ENCODE measurements around the gene LRFN5. TPM values are rescaled to one million over a fixed set of nuclear protein-coding genes. Genes with fewer than 3 reads are reported as not detected.
A peak's percentile ranks its signal among the peaks of the same experiment; 100 is the strongest.
"Not testable (repeated sequence)": the region's sequence is repeated elsewhere in the genome, so short reads cannot be mapped to it uniquely, and the experiment has no call there.

Gene LRFN5
- total RNA-seq, 3 donors from 2014 or later = 1.4 to 5.2 (median 3.2) TPM

DNA sequence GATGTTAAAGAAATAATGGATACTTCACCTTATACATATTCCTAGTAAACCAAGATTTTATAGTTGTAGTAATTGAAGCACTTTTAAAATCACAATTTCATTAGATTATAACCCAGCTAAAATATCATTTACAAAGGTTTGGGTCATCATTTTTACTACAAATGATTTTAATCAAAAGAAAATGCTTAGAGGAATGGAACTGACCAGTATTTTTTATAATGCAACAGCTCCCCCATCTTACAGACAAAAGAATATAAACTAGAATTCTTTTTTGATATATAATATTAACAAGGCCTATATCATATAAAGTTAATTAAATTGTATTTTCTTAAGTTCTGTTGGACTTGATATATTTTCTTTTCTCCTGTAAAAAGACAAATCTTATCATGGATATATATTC lies 20.4 kb upstream of the LRFN5 start:
- Histone ChIP-seq H3K27ac (no peak overlapping the region), H3K4me1 (no peaks in the 10 kb centered on the region), H3K27me3 (no peaks in the 10 kb centered on the region), H3K9me3 (no peaks in the 10 kb centered on the region), H3K36me3 (no peaks in the 10 kb centered on the region), H3K4me3 (no peak overlapping the region)
- no peak for DNase-seq (ENCODE audit: low spot score in 2 of 2)
- TF ChIP-seq POLR2AphosphoS5 (IDR thresholded peaks at IDR 0.05) = no peak
- TF ChIP-seq, protein P1, sequence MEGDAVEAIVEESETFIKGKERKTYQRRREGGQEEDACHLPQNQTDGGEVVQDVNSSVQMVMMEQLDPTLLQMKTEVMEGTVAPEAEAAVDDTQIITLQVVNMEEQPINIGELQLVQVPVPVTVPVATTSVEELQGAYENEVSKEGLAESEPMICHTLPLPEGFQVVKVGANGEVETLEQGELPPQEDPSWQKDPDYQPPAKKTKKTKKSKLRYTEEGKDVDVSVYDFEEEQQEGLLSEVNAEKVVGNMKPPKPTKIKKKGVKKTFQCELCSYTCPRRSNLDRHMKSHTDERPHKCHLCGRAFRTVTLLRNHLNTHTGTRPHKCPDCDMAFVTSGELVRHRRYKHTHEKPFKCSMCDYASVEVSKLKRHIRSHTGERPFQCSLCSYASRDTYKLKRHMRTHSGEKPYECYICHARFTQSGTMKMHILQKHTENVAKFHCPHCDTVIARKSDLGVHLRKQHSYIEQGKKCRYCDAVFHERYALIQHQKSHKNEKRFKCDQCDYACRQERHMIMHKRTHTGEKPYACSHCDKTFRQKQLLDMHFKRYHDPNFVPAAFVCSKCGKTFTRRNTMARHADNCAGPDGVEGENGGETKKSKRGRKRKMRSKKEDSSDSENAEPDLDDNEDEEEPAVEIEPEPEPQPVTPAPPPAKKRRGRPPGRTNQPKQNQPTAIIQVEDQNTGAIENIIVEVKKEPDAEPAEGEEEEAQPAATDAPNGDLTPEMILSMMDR (IDR thresholded peaks at IDR 0.05) = no peak
- no peak for TF ChIP-seq POLR2A (IDR thresholded peaks at IDR 0.05)
- intact Hi-C loops (cut with DNase I; ENCODE audit: low total_unique reads) = no loop called here

DNA sequence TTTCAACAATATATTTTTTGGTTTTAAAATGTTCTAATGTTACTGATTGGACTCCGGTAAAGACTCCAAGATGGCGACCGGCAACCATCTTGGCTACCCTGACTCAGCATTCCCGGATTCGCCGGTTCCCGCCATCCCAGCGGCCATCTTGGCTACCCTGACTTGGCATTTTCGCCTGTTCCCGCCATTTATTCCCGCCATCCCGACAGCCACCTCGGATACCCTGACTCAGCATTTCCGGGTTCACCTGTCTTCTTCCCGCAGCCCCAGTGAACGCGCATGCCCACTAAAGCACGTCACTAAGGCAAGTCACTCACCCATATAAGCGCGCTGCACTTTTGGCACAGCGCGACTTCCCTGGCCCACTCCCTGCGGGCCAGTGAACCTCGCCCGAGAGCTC lies 9.0 kb upstream of the LRFN5 start:
- no peak for DNase-seq (ENCODE audit: low spot score in 2 of 2)
- TF ChIP-seq, protein P1 (IDR thresholded peaks at IDR 0.05) = no peak
- TF ChIP-seq POLR2A (IDR thresholded peaks at IDR 0.05) (no peak), POLR2AphosphoS5 (IDR thresholded peaks at IDR 0.05) (no peak)
- H3K4me1 ChIP-seq = no peaks in the 10 kb centered on the region
- intact Hi-C loops (cut with DNase I; ENCODE audit: low total_unique reads) = no loop called here
- no peak overlapping the region for H3K27ac ChIP-seq
- H3K27me3 ChIP-seq = no peaks in the 10 kb centered on the region
- H3K9me3 ChIP-seq = no peaks in the 10 kb centered on the region
- H3K36me3 ChIP-seq = no peaks in the 10 kb centered on the region
- H3K4me3 ChIP-seq = no peak overlapping the region

DNA sequence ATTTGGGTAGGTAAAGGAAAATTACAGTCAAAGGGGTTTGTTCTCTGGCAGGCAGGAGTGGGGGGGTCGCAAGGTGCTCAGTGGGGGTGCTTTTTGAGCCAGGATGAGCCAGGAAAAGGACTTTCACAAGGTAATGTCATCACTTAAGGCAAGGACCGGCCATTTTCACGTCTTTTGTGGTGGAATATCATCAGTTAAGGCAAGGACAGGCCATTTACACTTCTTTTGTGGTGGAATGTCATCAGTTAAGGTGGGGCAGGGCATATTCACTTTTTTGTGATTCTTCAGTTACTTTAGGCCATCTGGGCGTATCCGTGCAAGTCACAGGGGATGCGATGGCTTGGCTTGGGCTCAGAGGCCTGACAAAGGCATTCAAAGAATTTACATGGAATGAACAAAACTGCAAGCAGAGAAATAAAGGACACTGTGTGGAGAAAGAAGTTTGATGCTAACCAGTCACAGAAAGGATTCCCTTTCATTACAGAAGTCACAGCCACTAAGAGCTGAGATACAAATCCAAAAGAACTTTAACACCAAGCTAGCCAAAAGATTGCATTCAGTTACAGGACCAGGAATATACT lies 6.8 kb upstream of the LRFN5 start:
- H3K4me3 ChIP-seq; H3K4me1 ChIP-seq; intact Hi-C loops (cut with DNase I; ENCODE audit: low total_unique reads); H3K27me3 ChIP-seq; H3K36me3 ChIP-seq; H3K9me3 ChIP-seq; DNase-seq (ENCODE audit: low spot score in 2 of 2): not testable (repeated sequence)
- H3K27ac ChIP-seq = peak overlapping the region in 1 of 2 donors; percentile 12

DNA sequence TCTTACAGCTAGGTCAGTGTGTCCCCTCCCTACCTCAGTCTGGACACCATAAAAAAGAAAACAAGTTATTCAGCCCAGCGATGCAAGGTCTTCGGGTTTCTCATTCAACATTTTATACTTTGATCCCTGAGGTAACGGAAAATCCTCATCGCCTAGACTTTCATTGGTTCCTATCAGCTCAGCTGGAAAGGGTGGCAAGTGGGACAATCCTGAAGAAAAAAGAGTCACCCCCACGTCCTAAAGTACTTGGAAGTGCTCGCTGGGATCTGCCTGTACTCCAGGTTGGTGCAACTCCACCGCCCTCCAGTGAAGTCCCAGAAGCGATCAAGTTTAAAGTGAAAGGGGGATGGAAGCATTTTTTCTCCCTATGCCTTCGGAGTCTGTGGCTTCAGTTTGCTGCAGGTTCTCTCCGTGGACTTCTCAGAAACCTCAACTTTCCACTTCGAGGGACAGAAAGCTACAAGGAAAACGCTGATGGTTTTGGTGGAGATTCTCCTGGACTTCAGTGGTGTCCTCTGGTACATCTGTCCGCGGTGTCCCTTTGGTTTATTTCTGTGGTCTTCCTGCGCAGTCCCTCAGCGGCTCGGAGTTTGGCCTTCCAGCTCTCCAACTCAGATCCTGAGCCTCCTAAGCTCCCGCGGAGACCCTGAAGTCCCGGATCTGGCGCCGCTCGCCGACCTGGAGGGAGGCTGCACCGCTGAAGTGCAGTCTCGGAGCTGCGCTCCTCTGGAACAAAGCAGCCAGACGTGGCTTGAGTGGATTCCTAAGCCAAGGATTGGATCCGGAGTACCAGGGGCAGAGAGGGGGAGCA lies 1.8 kb upstream of the LRFN5 start:
- Histone ChIP-seq H3K9me3 (no peaks in the 10 kb centered on the region), H3K4me1 (peaks cover 5 to 6% of the 10 kb centered on the region in 2 donors), H3K4me3 (peak overlapping the region; percentile 55 to 86 (median 61)), H3K27me3 (peaks cover 0 to 50% of the 10 kb centered on the region in 2 donors), H3K27ac (peak overlapping the region; percentile 57 to 92), H3K36me3 (no peaks in the 10 kb centered on the region)
- TF ChIP-seq POLR2A (IDR thresholded peaks at IDR 0.05) = no peak
- TF ChIP-seq, protein P1 (IDR thresholded peaks at IDR 0.05) = no peak
- peak in 1 of 3 donors; percentile 18 for TF ChIP-seq POLR2AphosphoS5 (IDR thresholded peaks at IDR 0.05)
- DNase-seq (ENCODE audit: low spot score in 2 of 2) = peak in 1 of 2 donors; percentile 51
- intact Hi-C loops (cut with DNase I; ENCODE audit: low total_unique reads) = no loop called here

DNA sequence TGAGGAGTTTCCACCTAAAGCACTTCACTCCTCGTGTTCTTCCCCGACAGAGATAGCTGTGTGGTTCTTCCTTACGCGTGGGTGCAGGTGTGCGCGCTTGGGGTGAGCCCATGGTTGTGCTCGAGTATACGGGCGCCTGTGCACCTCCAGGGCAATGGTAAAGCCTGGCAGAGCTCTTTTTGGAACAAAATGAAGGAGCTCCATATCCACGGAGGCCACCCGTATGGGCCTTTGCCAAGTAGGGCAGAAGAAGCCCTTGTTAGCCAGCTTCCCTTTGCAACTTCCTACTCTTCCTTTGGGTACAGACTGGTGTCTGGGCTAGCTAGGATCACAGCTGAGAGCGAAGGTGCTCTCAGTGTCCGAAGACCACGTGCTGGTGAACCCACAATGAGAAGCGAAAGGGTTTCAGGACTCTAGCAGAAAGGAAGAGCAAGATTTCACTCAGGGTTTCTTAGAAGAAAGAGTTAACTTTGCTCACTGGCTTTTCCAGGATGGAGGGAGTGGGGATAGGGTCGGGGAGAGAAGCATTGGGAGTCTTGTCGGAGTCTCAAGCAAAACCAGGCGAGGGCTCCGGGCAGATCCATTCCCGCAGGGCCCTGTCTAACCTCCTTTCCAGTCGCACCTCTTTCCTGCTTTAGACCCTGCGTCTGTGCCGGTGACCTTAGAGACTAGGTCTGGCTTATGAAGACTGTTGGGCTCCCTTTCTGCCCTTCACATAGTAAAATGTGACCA lies 960 bp upstream of the LRFN5 start:
- intact Hi-C loops (cut with DNase I; ENCODE audit: low total_unique reads) = no loop called here
- no peak for DNase-seq (ENCODE audit: low spot score in 2 of 2)
- no peaks in the 10 kb centered on the region for H3K36me3 ChIP-seq
- H3K4me3 ChIP-seq = peak overlapping the region; percentile 55 to 86 (median 61)
- no peaks in the 10 kb centered on the region for H3K9me3 ChIP-seq
- peaks cover 5 to 6% of the 10 kb centered on the region in 2 donors for H3K4me1 ChIP-seq
- H3K27ac ChIP-seq = peak overlapping the region; percentile 57 to 92
- peaks cover 0 to 50% of the 10 kb centered on the region in 2 donors for H3K27me3 ChIP-seq
- TF ChIP-seq POLR2A (IDR thresholded peaks at IDR 0.05) = no peak

DNA sequence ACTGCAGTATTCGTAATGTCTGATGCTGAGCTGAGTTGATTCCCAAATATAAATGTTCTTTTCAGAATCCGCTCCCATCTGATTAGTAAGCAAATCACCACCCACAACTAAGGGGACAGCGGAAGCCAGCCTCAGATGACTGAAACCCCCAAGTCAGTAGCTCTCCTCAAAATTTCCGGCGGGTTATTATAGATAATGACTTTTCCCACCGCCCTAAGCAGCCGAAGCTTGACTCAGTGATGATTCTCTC lies 469 bp upstream of the LRFN5 start:
- H3K4me1 ChIP-seq = peaks cover 5 to 6% of the 10 kb centered on the region in 2 donors
- intact Hi-C loops (cut with DNase I; ENCODE audit: low total_unique reads) = no loop called here
- DNase-seq (ENCODE audit: low spot score in 2 of 2) = no peak
- peak overlapping the region; percentile 55 to 86 (median 61) for H3K4me3 ChIP-seq
- no peaks in the 10 kb centered on the region for H3K36me3 ChIP-seq
- no peaks in the 10 kb centered on the region for H3K9me3 ChIP-seq
- TF ChIP-seq, protein P1 (IDR thresholded peaks at IDR 0.05) = no peak
- TF ChIP-seq POLR2A (IDR thresholded peaks at IDR 0.05) (no peak), POLR2AphosphoS5 (IDR thresholded peaks at IDR 0.05) (no peak)
- H3K27me3 ChIP-seq = peaks cover 0 to 54% of the 10 kb centered on the region in 2 donors
- H3K27ac ChIP-seq = peak overlapping the region; percentile 57 to 92
